B cell (primary cell): ENCODE measurements around the gene PSMB2.

Experiments
- EZH2 ChIP-seq: IDR thresholded peaks from 2 replicates; pipeline ENCODE4 v1.6.1; 2012; ENCODE audit warnings: borderline replicate concordance, low read depth, mild to moderate bottlenecking, moderate library complexity, low read length; ENCODE audit not compliant: insufficient read depth, poor library complexity, severe bottlenecking
- TF ChIP-seq, protein P1 (sequence below): fragments of 200-600 bp; IDR thresholded peaks from one replicate; pipeline ENCODE4 v1.8.0; 2022; ENCODE audit warnings: antibody characterized with exemption, mild to moderate bottlenecking

DNA sequence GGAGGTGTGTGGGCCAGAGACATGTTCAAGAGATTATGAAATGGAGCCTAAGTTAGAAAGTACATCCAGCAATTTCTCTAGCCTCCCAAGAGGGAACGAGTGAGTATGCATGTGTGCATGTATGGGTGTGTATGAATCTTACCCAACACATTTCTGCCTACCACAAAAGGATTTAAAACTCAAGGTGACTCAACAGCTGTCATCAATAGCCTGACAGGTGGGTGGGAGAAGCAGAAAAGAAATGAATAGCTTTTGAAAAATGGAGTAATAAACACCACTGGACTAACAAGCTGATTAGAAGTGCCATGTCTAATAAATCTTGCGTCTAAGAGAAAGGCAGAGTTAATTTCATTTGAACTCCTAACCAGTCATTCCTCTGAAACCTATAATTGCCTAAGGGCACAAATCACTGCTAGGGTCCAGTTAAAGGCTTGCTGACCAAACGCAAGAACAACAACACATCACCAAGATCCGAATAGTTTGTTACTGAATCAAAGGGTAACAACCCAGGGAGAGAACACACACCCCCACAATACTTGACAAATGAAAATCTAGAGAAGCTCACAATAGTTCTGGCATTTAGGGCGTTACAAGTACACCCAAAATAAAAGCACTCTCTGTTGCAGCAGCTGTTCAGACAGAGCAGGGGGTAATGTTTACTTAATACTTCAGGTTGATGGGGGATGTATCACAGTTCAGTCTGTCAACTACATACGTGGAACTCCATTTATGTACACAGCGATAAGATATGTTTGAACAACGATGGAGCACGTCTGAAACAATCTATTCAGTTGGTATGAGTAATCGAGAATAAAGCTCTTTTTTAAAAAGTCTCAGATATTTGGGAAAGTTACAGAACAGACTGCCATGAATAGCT lies 85.5 kb downstream of the PSMB2 start:
- TF ChIP-seq, protein P1, sequence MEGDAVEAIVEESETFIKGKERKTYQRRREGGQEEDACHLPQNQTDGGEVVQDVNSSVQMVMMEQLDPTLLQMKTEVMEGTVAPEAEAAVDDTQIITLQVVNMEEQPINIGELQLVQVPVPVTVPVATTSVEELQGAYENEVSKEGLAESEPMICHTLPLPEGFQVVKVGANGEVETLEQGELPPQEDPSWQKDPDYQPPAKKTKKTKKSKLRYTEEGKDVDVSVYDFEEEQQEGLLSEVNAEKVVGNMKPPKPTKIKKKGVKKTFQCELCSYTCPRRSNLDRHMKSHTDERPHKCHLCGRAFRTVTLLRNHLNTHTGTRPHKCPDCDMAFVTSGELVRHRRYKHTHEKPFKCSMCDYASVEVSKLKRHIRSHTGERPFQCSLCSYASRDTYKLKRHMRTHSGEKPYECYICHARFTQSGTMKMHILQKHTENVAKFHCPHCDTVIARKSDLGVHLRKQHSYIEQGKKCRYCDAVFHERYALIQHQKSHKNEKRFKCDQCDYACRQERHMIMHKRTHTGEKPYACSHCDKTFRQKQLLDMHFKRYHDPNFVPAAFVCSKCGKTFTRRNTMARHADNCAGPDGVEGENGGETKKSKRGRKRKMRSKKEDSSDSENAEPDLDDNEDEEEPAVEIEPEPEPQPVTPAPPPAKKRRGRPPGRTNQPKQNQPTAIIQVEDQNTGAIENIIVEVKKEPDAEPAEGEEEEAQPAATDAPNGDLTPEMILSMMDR = no peak
- TF ChIP-seq EZH2 = no peak
